Inferior parietal cortex (tissue), 1 donor: ENCODE results near the gene TSPYL2.

ENCODE experiments used
- DNase-seq: peaks from one replicate; pipeline ENCODE4 v3.0.0-alpha.2; 2016; ENCODE audit errors: extremely low spot score

Gene TSPYL2

DNA sequence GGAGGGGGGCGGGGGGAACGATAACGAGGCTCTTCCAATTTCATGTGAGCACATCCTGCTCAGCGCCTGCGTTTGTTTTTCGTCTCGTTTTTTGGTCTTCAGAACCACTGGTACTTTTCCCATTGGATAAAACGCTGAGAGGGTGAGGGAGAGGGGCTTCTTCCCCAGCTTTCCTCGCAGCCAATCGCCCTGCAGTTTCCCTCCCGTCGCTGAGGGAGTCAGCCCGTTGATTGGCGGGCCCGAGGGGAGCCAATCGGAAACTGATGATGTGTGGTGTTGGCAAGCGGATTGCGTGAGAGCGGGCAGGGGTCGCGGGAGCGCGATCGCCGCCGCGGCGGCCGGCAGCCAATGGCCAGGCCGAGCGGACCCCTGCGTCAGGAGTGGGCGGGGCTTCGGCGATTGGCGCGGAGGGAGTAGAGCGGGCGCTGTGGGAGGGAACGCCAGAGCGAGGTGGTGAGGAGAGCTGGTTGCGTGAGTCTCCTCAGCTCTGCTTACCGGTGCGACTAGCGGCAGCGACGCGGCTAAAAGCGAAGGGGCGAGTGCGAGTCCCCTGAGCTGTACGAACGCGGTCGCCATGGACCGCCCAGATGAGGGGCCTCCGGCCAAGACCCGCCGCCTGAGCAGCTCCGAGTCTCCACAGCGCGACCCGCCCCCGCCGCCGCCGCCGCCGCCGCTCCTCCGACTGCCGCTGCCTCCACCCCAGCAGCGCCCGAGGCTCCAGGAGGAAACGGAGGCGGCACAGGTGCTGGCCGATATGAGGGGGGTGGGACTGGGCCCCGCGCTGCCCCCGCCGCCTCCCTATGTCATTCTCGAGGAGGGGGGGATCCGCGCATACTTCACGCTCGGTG is at the start of gene TSPYL2:
TSPYL2 (plus strand) TSS at position 443 of the 848 bp plus-strand sequence; CDS start at position 575, 132 bp downstream.
- DNase-seq, result peak; percentile 90

DNA sequence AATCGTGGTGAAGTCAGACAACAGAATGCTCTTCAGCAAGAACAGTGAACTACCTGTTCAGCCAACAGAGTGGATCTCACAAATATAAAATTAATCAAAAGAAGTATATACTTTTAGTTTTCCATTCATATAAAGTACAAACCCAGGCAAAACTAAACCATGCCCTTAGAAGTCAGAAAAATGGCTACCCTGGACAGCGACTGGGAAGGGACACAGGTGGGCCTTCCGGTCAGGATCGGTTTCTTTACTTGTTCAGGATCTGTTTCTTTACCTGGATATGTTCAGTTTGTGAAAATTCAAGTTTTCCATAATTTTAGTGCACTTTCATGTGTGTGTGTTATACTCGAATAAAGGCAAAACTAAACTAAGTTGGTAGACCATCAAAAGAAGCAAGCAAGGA is 46.0 kb upstream of the TSPYL2 start:
- no peak for DNase-seq

DNA sequence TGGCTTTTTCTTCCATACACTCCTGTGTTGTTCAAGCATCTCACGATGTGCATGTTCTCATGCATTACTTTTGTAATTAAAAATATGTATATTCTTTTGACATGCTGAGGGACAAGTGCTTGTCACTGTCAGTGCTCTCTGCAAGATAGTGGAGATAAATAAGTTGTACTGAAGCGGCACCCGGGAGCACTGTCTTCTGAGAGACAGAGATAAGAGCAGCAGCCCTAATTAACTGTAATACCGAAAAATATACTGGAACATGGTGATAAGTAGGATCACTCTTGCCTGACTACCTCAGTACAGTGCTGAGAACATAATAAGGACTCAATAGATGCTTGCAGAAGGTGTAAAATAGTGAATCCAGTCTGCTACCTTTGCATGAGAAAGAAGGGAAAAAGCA is 42.9 kb upstream of the TSPYL2 start:
- no peak for DNase-seq

DNA sequence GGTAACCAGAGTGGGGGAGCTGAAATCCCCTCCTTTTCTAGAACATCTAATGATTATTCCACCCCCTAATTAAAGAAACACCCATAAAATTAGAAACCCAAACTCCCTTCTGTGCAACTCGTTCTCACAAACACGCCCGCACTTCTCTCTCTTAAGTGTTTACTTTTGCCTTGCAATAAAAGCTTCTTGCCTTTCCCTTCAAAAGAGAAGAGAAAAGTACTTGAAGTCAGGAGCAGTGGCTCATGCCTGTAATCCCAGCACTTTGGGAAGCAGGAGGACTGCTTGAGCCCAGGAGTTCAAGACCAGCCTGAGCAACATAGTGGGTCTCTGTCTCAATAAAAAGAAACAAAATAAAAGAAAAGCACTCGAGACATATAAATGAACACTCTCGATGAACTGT is 37.2 kb upstream of the TSPYL2 start:
- DNase-seq, result no peak

DNA sequence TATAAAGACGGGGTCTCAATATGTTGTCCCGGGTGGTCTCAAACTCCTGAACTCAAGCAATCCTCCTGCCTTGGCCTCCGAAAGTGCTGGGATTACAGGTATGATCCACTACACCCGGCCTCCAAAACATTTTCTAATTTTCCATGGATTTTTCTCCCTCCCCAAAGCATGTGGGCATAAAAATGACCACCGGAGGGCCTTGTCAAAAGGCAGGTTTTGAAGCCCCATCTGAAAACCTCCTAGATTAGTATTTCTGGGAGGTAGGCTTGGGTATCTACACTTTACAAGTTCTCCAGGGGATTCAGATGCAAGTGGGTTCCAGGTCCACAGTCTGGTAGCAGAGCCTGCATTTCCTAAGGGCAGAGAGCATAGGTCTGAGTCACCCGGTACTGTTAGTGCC is 34.9 kb upstream of the TSPYL2 start:
- no peak for DNase-seq

DNA sequence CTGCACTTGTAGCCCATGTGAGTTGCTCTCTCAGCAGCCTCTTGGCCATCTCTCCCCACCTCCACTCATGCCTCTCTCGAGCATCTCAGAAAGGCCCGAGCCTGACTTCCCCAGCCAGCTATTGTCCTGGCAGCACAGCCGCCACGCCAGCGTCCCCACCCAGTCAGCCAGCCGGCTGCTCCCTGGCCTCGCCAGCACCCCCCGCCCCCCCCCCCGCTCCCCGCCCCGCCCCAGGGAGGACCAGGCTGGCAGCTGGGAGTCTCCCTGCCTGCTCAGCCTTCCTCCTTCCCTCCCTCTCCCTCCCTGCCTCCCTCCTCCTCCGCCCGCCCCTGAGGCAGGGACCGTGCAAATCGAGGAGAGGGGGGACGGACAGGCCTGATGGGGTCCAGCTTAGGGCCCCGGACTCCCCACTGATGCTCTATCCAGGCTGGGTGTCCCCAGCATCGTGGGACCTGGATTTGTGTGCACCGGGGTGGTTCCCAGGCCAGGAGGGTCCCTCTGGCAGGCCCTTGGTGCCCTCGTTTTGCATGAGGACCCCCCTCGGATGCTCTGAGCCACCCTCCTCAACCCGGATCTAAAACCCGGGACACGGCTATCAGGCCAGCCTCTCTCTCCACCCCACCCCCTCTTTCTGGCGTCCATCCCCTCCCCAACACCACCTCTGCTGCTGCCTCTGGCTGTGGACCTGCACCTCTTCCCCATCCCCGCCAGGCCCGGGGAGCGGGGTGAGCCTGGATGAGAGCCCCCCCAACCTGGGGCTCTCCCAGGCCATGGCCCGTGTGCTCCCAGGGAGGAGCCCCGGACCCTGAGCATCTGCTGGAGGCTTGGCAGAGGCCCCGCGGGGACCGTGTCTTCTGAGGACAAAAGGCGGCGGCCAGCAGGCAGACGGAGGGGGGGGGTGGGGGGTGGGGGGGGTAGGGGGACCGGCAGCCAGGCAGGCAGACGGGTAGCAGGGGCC is 33.7 kb upstream of the TSPYL2 start, which contains the start of gene GPR173:
GPR173 (plus strand) TSS at position 621 of the 958 bp plus-strand sequence. CDS start 27,833 bp downstream, outside the sequence.
- peak; percentile 45 for DNase-seq

DNA sequence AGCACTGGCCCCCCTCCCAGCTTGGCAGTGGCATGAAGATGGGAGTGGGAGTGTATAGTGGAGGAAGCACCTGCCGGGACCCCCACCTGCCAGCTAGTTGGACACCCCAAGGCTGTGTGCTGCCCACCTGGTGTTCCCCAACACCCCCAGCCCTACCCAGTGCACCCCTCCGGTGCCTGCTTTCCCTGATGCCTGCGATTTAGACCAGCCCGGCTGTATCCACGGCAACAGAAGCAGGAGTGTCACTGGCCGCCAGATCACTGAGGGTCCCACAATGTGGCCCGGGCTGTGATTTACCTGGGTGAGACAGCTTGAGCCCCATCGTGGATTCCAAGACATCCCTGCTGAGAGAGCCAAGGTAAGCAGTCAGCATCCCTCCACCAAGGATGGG is 33.0 kb upstream of the TSPYL2 start:
- DNase-seq, result no peak

DNA sequence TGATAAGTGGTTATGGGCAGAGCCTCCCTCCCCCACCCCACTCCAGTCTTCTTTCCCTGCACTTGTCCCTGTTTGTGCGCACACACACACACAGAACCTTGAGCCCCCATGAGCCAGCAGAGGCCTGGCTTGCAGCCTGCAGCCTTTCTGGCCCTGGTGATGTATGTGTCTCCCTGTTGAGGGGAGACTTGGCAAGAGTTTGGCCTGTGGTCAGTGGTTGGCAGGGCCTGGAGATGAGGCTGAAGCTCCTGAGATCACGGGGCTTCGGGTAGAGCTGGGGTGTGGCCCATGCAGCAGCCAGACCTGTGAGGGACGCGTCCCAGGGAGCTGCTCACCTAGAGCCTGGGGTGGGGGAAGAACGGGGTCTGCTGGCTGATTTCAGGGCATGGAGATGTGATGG is 31.3 kb upstream of the TSPYL2 start:
- DNase-seq, result no peak

DNA sequence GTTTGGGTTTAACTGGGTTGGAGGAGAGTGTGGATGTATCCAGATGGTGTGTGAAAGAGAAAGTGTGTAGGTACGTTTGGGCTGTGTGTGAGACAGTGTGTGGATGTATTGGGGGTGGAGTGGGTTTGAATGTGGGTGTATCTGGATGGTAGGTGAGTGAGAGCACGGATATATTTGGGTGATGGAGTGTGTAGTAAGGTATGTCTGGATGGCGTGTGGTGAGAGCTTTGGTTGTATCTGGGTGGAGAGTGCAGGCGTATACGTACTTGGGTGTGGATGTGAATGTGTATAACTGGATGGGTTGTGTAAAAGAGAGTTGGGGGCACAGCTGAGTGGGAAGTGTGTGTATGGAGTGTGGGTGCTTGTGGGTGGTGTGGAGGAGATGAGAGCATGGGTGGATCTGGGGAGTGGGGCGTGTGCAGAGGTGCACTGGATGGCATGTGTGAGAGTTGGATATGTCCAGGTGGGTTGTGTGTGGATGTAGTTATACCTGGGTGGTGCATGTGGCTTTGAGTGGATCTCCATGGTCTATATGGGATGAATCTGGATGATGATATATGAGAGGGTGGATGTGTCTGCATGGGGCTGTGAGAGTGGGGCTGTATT is 26.8 kb upstream of the TSPYL2 start:
- DNase-seq, result no peak

DNA sequence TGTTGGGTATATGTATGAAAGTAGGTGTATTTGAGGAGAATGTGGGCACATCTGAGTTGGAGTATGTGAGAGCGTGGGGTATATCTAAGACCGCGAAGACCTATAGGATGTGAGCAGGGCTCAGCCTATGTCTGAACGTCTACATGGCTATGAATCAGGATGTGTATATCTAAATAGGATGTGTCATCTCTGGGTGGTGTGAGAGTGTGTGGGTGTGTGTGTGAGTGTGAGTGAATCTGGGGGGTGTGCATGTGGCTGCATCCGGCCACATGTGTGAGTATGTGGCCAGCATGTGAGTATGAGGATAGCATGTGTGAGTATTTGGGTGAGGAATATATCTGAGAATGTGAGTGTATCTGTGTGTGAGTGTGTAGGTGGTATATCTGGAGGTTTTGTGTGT is 25.9 kb upstream of the TSPYL2 start:
- DNase-seq, result no peak

DNA sequence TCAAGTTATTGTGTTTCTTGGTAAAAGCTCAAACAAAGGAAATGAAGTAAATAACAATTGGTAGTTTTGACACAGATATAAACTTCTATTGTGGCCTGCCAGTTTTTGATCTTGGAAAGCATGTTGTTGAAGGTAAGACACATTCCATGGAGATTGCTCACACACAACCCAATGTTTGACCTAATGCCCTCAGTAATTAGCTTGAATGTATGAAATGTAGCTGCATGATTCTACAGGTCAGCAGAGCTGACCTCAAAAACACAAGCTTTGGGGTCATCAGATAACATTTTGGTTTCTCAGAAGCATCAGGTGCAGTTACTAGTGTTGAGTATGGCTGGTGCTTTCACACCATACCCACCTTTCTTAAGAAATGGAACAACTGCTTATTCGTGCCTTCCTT is 17.1 kb upstream of the TSPYL2 start:
- no peak for DNase-seq

DNA sequence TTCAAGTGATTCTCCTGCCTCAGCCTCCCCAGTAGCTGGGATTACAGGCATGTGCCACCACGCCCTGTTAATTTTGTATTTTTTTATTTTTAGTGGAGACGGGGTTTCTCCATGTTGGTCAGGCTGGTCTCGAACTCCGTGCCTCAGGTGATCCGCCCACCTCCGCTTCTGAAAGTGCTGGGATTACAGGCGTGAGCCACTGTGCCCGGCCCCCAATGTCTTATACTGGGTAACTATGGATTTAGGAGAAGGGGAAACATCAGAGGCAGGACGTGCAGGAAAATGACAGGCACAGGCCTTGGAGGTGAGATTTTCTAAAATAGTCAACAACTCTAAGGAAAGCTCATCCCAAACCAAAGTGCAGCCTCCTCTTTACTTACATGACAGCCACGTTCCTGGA is 11.1 kb upstream of the TSPYL2 start:
- no peak for DNase-seq

DNA sequence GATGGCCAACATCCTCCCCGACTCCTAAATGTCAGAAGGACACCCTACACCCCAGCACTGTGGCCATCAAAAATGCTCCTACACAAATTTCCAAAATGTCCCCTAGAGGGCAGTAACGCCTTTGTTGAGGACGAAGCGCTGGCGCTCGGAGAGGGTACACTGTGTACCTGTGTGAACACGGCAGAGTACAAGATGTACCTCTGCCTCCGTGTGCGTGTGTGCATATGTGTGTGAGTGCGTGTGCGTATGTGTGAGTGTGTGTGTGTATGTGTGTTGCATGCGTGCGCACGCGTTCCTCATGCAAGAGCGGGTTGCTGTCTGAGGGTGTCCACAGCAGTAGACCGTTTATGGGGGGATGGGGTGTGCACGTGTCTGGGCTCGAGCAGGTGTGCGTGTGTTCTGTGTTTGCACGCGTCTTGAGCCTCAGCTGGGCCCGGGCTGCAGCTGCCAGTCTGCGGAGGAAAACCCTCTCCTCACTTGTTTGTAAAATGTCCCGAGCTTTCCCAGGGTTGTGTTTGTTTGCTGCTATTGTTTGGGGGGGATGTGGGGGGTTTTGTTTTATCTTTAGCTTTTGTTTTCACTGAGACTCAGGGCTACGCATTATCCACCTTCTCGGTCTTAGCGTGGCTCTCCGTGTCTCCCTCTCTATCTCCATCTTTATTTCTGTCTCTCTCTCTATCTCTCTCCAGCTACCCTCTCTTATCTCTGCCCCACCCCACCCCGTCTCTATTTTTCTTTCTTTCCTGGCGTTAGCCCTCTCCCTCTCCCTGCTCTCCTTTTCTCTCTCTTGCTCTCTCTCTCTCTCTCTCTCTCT is 10.4 kb upstream of the TSPYL2 start:
- peak; percentile 82 for DNase-seq

DNA sequence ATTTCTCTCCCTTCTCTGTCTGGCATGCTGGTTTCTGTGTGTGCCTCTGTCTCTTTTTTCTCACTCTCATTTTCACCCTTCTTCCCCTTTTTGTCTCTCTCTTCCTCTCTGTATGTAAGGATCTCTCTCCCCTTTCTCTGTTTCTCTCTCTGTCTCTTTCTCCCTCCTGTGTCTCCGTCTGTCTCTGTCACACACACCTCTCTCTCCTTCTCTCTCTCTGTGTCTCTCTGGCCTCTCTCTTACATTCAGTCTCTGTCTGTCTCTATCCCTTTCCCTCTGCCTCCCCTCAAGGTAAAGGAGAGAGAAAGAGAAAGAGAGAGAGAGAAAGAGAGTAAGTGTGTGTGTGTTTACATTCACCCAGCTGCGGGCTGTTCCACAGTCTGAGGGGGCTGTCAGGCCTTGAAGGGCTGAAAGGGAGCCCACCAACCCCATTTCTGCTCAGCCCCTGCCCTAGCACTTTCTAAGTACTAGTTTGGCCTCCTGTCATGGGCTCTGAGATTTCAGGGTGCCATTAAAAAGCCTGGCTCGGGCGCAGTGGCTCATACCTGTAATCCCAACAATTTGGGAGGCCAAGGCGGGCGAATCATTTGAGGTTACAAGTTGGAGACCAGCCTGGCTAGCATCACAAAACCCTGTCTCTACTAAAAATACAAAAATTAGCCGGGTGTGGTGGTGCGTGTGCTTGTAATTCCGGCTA is 9.6 kb upstream of the TSPYL2 start:
- DNase-seq, result no peak

DNA sequence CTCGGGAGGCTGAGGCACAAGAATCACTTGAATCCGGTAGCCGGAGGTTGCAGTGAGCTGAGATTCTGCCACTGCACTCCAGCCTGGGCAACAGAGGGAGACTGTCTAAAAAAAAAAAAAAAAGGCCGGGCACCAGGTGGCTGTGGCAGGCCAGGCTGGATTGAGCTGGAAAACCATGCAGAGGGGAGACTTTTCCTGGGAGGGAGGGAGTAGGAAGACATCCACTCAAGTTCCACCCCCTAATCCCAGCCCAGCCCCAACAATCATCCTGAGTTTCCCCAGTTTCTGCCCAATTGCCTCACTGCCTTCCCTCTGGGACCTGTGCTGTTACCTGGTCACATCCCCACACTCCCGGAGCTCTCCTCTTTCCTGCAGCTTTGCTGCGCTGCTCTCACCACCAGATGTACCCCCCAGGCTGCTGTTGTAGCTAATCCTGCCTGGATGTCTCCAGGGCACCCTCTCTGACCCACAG is 9.0 kb upstream of the TSPYL2 start:
- DNase-seq, result no peak

DNA sequence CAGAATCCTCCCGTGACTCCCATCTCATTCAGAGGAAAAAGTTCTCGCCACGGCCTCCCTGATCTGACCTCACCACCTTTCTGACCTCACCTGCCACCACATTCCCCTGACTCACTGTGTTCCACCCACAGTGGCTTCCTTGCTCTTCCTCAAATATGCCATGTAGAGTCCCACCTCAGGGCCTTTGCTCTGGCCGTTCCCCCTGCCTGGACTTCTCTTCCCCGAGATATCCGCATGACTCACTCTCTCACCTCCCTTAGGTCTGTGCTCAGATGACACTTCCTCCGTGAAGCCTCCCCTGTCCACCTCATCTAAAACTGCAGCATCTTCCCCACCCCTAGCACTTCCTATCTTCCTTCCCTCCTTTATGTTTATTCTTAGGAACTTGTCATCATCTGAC is 7.2 kb upstream of the TSPYL2 start:
- DNase-seq, result no peak

DNA sequence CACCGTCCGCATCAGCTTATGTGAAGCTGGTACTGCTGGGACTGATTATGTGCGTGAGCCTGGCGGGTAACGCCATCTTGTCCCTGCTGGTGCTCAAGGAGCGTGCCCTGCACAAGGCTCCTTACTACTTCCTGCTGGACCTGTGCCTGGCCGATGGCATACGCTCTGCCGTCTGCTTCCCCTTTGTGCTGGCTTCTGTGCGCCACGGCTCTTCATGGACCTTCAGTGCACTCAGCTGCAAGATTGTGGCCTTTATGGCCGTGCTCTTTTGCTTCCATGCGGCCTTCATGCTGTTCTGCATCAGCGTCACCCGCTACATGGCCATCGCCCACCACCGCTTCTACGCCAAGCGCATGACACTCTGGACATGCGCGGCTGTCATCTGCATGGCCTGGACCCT is 5.5 kb upstream of the TSPYL2 start:
- no peak for DNase-seq

DNA sequence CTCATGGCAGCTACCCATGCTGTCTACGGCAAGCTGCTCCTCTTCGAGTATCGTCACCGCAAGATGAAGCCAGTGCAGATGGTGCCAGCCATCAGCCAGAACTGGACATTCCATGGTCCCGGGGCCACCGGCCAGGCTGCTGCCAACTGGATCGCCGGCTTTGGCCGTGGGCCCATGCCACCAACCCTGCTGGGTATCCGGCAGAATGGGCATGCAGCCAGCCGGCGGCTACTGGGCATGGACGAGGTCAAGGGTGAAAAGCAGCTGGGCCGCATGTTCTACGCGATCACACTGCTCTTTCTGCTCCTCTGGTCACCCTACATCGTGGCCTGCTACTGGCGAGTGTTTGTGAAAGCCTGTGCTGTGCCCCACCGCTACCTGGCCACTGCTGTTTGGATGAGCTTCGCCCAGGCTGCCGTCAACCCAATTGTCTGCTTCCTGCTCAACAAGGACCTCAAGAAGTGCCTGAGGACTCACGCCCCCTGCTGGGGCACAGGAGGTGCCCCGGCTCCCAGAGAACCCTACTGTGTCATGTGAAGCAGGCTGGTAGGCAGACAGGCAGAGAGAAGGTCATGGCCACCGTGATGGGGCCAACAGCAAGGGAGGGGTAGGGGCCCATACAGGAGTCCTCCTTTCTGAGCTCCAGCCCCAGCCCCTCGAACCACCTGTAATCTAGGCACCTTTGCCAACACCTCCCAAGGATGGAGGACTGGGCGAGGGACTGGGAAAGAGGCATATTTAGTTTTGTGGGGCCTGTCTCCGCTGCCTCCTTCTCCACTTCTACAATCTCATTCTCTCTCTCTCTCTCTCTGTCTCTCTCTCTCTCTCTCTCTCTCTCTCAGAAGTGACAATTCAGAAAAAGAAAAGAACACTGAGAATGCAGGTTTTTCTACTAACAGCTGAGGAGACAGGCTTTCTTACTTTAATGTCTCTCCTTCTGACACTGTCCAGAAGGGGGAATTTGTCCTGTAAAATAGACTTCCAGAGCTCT is 4.7 kb upstream of the TSPYL2 start:
- DNase-seq, result no peak

DNA sequence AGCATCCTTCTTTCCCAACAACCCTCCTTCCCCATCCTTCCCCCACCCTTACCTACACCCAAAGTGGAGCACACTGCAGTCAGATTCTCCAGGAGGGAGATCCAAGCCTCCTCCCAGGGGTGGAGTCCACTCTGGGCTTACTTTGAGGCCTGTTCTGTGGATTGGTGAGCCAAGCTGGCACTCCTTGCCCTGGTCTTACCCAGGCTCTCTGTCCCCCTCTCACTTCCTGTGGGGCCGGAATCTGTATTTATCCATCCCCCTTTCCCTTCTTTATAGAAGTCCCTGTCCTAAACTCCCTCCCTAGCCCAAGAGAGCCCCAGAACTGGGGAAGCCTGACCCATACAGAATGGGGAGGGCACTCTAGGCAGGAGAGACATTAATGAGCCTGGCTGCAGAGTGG is 3.2 kb upstream of the TSPYL2 start:
- no peak for DNase-seq
